Chondrocyte (in vitro differentiated cells): ENCODE data around the gene IGFN1. TPM values are rescaled to one million over a fixed set of nuclear protein-coding genes. Genes with fewer than 3 reads are reported as not detected.

Experiments used
- DNase-seq: peaks from one replicate; pipeline ENCODE4 v3.0.0; 2021; ENCODE audit warnings: mixed read lengths, low spot score
- H3K27ac Mint-ChIP-seq: one replicate; pipeline ENCODE4 v1.8.0; 2021; ENCODE audit warnings: mild to moderate bottlenecking, moderate library complexity, mixed read lengths; ENCODE audit not compliant: unreplicated experiment
- H3K27me3 Mint-ChIP-seq: 2 replicates; pipeline ENCODE4 v1.8.0; 2021; ENCODE audit warnings: low read depth, mixed read lengths
- H3K36me3 Mint-ChIP-seq: 2 replicates; pipeline ENCODE4 v1.8.0; 2021; ENCODE audit warnings: low read depth, mixed read lengths
- H3K4me1 Mint-ChIP-seq: 2 replicates; pipeline ENCODE4 v1.8.0; 2021; ENCODE audit warnings: low read depth, mild to moderate bottlenecking, mixed read lengths
- H3K4me3 Mint-ChIP-seq: one replicate; pipeline ENCODE4 v1.8.0; 2021; ENCODE audit warnings: mild to moderate bottlenecking, moderate library complexity, mixed read lengths; ENCODE audit not compliant: unreplicated experiment
- H3K9me3 Mint-ChIP-seq: 2 replicates; pipeline ENCODE4 v1.8.0; 2021; ENCODE audit warnings: low read depth, mixed read lengths
- CTCF ChIP-seq: fragments of 200-600 bp; sonication (generic); IDR thresholded peaks from 2 replicates; pipeline ENCODE4 v1.5.0; 2021; ENCODE audit warnings: antibody characterized with exemption, mild to moderate bottlenecking, moderate library complexity
- total RNA-seq: library from RNA; stranded (reverse); gene quantifications from 3 replicates; pipeline ENCODE4 v1.2.1, GENCODE V29; 2021

The IGFN1 gene
- total RNA-seq, 1 donor from 2014 or later, result 1.9 TPM

- no peak overlapping the region for H3K27ac Mint-ChIP-seq
- no peak for TF ChIP-seq CTCF
- H3K4me3 Mint-ChIP-seq, result no peak overlapping the region
- peaks cover 4% of the 10 kb centered on the region for H3K4me1 Mint-ChIP-seq
- H3K27me3 Mint-ChIP-seq, result peaks cover 34% of the 10 kb centered on the region
- H3K9me3 Mint-ChIP-seq, result no peaks in the 10 kb centered on the region
- no peak for DNase-seq
- peaks cover 1% of the 10 kb centered on the region for H3K36me3 Mint-ChIP-seq
These were observed 16.4 kb downstream of the IGFN1 start for GRCh38 chr1:201207046-201207445.

GRCh38 chr1:201208236-201208635, 17.6 kb downstream of the IGFN1 start:
- Mint-ChIP-seq H3K4me3 (no peak overlapping the region), H3K4me1 (peaks cover 4% of the 10 kb centered on the region), H3K27ac (no peak overlapping the region), H3K36me3 (peaks cover 1% of the 10 kb centered on the region), H3K9me3 (no peaks in the 10 kb centered on the region), H3K27me3 (peaks cover 43% of the 10 kb centered on the region)
- no peak for DNase-seq
- no peak for TF ChIP-seq CTCF

- no peak for DNase-seq
- no peak overlapping the region for H3K27ac Mint-ChIP-seq
- no peak for TF ChIP-seq CTCF
- H3K27me3 Mint-ChIP-seq, result peaks cover 31% of the 10 kb centered on the region
- no peaks in the 10 kb centered on the region for H3K4me1 Mint-ChIP-seq
- H3K36me3 Mint-ChIP-seq, result peaks cover 1% of the 10 kb centered on the region
- H3K4me3 Mint-ChIP-seq, result no peak overlapping the region
- H3K9me3 Mint-ChIP-seq, result no peaks in the 10 kb centered on the region
These were observed 21.4 kb downstream of the IGFN1 start for GRCh38 chr1:201212056-201212455.

- no peak overlapping the region for H3K4me3 Mint-ChIP-seq
- H3K4me1 Mint-ChIP-seq, result no peaks in the 10 kb centered on the region
- no peak overlapping the region for H3K27ac Mint-ChIP-seq
- no peaks in the 10 kb centered on the region for H3K9me3 Mint-ChIP-seq
- TF ChIP-seq CTCF, result no peak
- H3K27me3 Mint-ChIP-seq, result peaks cover 34% of the 10 kb centered on the region
- DNase-seq, result no peak
- peaks cover 1% of the 10 kb centered on the region for H3K36me3 Mint-ChIP-seq
These were observed 21.9 kb downstream of the IGFN1 start for GRCh38 chr1:201212461-201213055.

- H3K4me1 Mint-ChIP-seq, result no peaks in the 10 kb centered on the region
- no peak for DNase-seq
- no peak for TF ChIP-seq CTCF
- no peak overlapping the region for H3K4me3 Mint-ChIP-seq
- no peaks in the 10 kb centered on the region for H3K9me3 Mint-ChIP-seq
- H3K27me3 Mint-ChIP-seq, result peaks cover 34% of the 10 kb centered on the region
- H3K36me3 Mint-ChIP-seq, result peaks cover 1% of the 10 kb centered on the region
- H3K27ac Mint-ChIP-seq, result no peak overlapping the region
These were observed 22.6 kb downstream of the IGFN1 start for GRCh38 chr1:201213106-201213770.
